WTC11 (cell line): ENCODE data around the gene DNAL4. TPM values are rescaled to one million over a fixed set of nuclear protein-coding genes. Genes with fewer than 3 reads are reported as not detected.

Experiments used
- ATAC-seq: fragments of 200-7000 bp; cut with Tn5 transposase; 2 replicates; pipeline ENCODE4 v1.10.0; 2021; ENCODE audit warnings: mild to moderate bottlenecking, moderate library complexity
- CTCF ChIA-PET: fragments of 300-600 bp; sonication (Branson Sonifier 250); formaldehyde crosslinking; loops from one replicate; lab custom pipeline; 2021; ENCODE audit warnings: antibody characterized with exemption; lab: Charles Lee
- POLR2A ChIA-PET: fragments of 350-600 bp; sonication (Branson Sonifier 250); formaldehyde crosslinking; loops from one replicate; lab custom pipeline; 2021; ENCODE audit warnings: antibody characterized with exemption; lab: Charles Lee
- DNase-seq: peaks from one replicate; pipeline ENCODE4 v3.0.0; 2021; ENCODE audit warnings: low spot score
- H3K27ac Mint-ChIP-seq: 2 replicates; pipeline ENCODE4 v1.8.0; 2021; ENCODE audit warnings: mixed read lengths
- H3K27me3 Mint-ChIP-seq: 2 replicates; pipeline ENCODE4 v1.8.0; 2021; ENCODE audit warnings: low read depth, mild to moderate bottlenecking, moderate library complexity, mixed read lengths
- H3K36me3 Mint-ChIP-seq: 2 replicates; pipeline ENCODE4 v1.8.0; 2021; ENCODE audit warnings: mixed read lengths
- H3K4me1 Mint-ChIP-seq: 2 replicates; pipeline ENCODE4 v1.8.0; 2022; ENCODE audit warnings: mixed read lengths
- H3K4me3 Mint-ChIP-seq: 2 replicates; pipeline ENCODE4 v1.8.0; 2021; ENCODE audit warnings: mild to moderate bottlenecking, moderate library complexity, mixed read lengths
- H3K9me3 Mint-ChIP-seq: 2 replicates; pipeline ENCODE4 v1.8.0; 2021; ENCODE audit warnings: mixed read lengths
- AFF4 ChIP-seq: sonication (generic); formaldehyde crosslinking; IDR thresholded peaks from 2 replicates; pipeline ENCODE4 v1.8.1; 2023; ENCODE audit warnings: mild to moderate bottlenecking, missing genetic modification reagents, borderline replicate concordance
- AR ChIP-seq: fragments of 250-450 bp; sonication (Bioruptor Pico); IDR thresholded peaks from 2 replicates; pipeline ENCODE4 v1.9.0; 2021; ENCODE audit warnings: mild to moderate bottlenecking
- ATF3 ChIP-seq: sonication (generic); formaldehyde crosslinking; conservative IDR thresholded peaks from 2 replicates; pipeline ENCODE4 v1.8.1; 2022; ENCODE audit warnings: mild to moderate bottlenecking, missing genetic modification reagents
- EMX1 ChIP-seq: fragments of 250-450 bp; sonication (Bioruptor Pico); IDR thresholded peaks from 2 replicates; pipeline ENCODE4 v1.8.0; 2021; ENCODE audit warnings: mild to moderate bottlenecking
- HMGA2 ChIP-seq: fragments of 250-450 bp; sonication (Bioruptor Pico); IDR thresholded peaks from 2 replicates; pipeline ENCODE4 v1.4.0; 2021; ENCODE audit warnings: mild to moderate bottlenecking, moderate library complexity
- HMGXB4 ChIP-seq: sonication (generic); formaldehyde crosslinking; IDR thresholded peaks from 2 replicates; pipeline ENCODE4 v1.8.1; 2023; ENCODE audit warnings: mild to moderate bottlenecking, moderate library complexity, missing genetic modification reagents
- IRF2 ChIP-seq: sonication (generic); formaldehyde crosslinking; IDR thresholded peaks from 2 replicates; pipeline ENCODE4 v1.8.0; 2022; ENCODE audit warnings: low read depth, missing genetic modification reagents, borderline replicate concordance
- MAX ChIP-seq: sonication (generic); formaldehyde crosslinking; IDR thresholded peaks from 2 replicates; pipeline ENCODE4 v1.8.0; 2022; ENCODE audit warnings: mild to moderate bottlenecking, missing genetic modification reagents
- NFE2L1 ChIP-seq: sonication (generic); formaldehyde crosslinking; IDR thresholded peaks from 2 replicates; pipeline ENCODE4 v1.8.1; 2023; ENCODE audit warnings: missing genetic modification reagents
- OVOL2 ChIP-seq: fragments of 250-450 bp; sonication (Bioruptor Pico); IDR thresholded peaks from 2 replicates; pipeline ENCODE4 v1.9.0; 2021; ENCODE audit warnings: mild to moderate bottlenecking, borderline replicate concordance
- PRDM15 ChIP-seq: sonication (generic); formaldehyde crosslinking; IDR thresholded peaks from 2 replicates; pipeline ENCODE4 v1.8.0; 2022; ENCODE audit warnings: missing genetic modification reagents
- ZNF121 ChIP-seq: sonication (generic); formaldehyde crosslinking; IDR thresholded peaks from 2 replicates; pipeline ENCODE4 v1.8.0; 2023; ENCODE audit warnings: missing genetic modification reagents
- ZNF263 ChIP-seq: sonication (generic); formaldehyde crosslinking; IDR thresholded peaks from 2 replicates; pipeline ENCODE4 v1.8.1; 2022; ENCODE audit warnings: low read depth, mild to moderate bottlenecking, moderate library complexity, missing genetic modification reagents
- ZNF281 ChIP-seq: sonication (generic); formaldehyde crosslinking; IDR thresholded peaks from 2 replicates; pipeline ENCODE4 v1.8.0; 2023; ENCODE audit warnings: mild to moderate bottlenecking, missing genetic modification reagents
- ZNF416 ChIP-seq: fragments of 250-450 bp; sonication (Bioruptor Pico); IDR thresholded peaks from 2 replicates; pipeline ENCODE4 v1.9.0; 2021; ENCODE audit warnings: mild to moderate bottlenecking, inconsistent platforms
- total RNA-seq: library from RNA; stranded (reverse); gene quantifications from 3 replicates; pipeline ENCODE4 v1.2.3, GENCODE V29; 2021

The DNAL4 gene
- total RNA-seq, 1 experiment from 2014 or later = 11.8 TPM

- Mint-ChIP-seq H3K4me1 (peaks cover 19% of the 10 kb centered on the region), H3K9me3 (no peaks in the 10 kb centered on the region), H3K36me3 (no peaks in the 10 kb centered on the region), H3K27ac (peak overlapping the region; percentile 64; the same call in 1 of the 2 replicates), H3K4me3 (peak overlapping the region; percentile 75), H3K27me3 (peaks cover 11% of the 10 kb centered on the region)
- ChIA-PET CTCF (interaction anchor here (0.6 to 2.5 kb wide), 6 partner anchors 12 to 381 kb away, joined by 3 to 17 read pairs (median 6); no protein-coding TSS in a partner anchor), POLR2A (no interaction called here)
- ATAC-seq (no peak; the same call in 1 of the 2 replicates), DNase-seq (no peak)
- TF ChIP-seq EMX1 (CRISPR knock-in tag) = no peak
These were observed 39.2 kb downstream of the DNAL4 start for GRCh38 chr22:38754751-38755154.

GRCh38 chr22:38753948-38754750 lies 39.8 kb downstream of the DNAL4 start:
- peaks cover 5% of the 10 kb centered on the region; the same call in 1 of the 2 replicates for H3K36me3 Mint-ChIP-seq
- POLR2A ChIA-PET = interaction anchor here (0.6 kb wide), 1 partner anchor 202 kb away, joined by 3 read pairs; no protein-coding TSS in a partner anchor
- CTCF ChIA-PET = interaction anchor here (0.6 to 2.5 kb wide), 6 partner anchors 12 to 381 kb away, joined by 3 to 17 read pairs (median 6); no protein-coding TSS in a partner anchor
- peaks cover 11% of the 10 kb centered on the region for H3K27me3 Mint-ChIP-seq
- H3K4me1 Mint-ChIP-seq = peaks cover 19% of the 10 kb centered on the region
- no peak overlapping the region for H3K27ac Mint-ChIP-seq
- no peaks in the 10 kb centered on the region for H3K9me3 Mint-ChIP-seq
- H3K4me3 Mint-ChIP-seq = peak overlapping the region; percentile 75
- DNase-seq (no peak), ATAC-seq (peak; percentile 54)
- TF ChIP-seq OVOL2 (CRISPR knock-in tag) (no peak), MAX (CRISPR knock-in tag) (no peak), ZNF263 (CRISPR knock-in tag) (no peak), ATF3 (CRISPR knock-in tag) (no peak), ZNF121 (CRISPR knock-in tag) (no peak), AR (CRISPR knock-in tag) (no peak), IRF2 (no peak), ZNF416 (no peak), ZNF281 (no peak), PRDM15 (CRISPR knock-in tag) (no peak), AFF4 (no peak), HMGXB4 (CRISPR knock-in tag) (no peak), NFE2L1 (CRISPR knock-in tag) (no peak), HMGA2 (CRISPR knock-in tag) (no peak)
